Measurements from ENCODE around the gene GYG2. TPM values are rescaled to one million over a fixed set of nuclear protein-coding genes. Genes with fewer than 3 reads are reported as not detected.
"Not testable (repeated sequence)": the region's sequence is repeated elsewhere in the genome, so short reads cannot be mapped to it uniquely, and the experiment has no call there.

The GYG2 gene
- total RNA-seq, 1 experiment from 2014 or later: 0.58 TPM

GRCh38 chrX:2804106-2804843 lies 24.5 kb upstream of the GYG2 start:
- H3K36me3 ChIP-seq (ENCODE audit: low read depth, low read length); H3K27me3 ChIP-seq (ENCODE audit: low read length); H2AFZ ChIP-seq (ENCODE audit: low read length); CTCF ChIA-PET; H3K4me1 ChIP-seq (ENCODE audit: insufficient read depth, low read length); H3K79me2 ChIP-seq (ENCODE audit: low read length); H3K27ac ChIP-seq (ENCODE audit: low read length); intact Hi-C loops (cut with micrococcal nuclease); H3K4me2 ChIP-seq (ENCODE audit: low read length); BruUV-seq (replicated peaks); ATAC-seq; H3K4me3 ChIP-seq (ENCODE audit: low read length); H3K9me3 ChIP-seq (ENCODE audit: low read length); DNase-seq; H3K9ac ChIP-seq (ENCODE audit: low read length); H4K20me1 ChIP-seq (ENCODE audit: low read length); H3K9me2 ChIP-seq (replicated peaks; ENCODE audit: low read length); H3F3A ChIP-seq (ENCODE audit: low read length, unreplicated experiment); POLR2A ChIA-PET (ENCODE audit: unreplicated experiment): not testable (repeated sequence)

GRCh38 chrX:2804858-2805257 lies 23.9 kb upstream of the GYG2 start:
- H3K4me1 ChIP-seq (ENCODE audit: insufficient read depth, low read length); intact Hi-C loops (cut with micrococcal nuclease); BruUV-seq (replicated peaks); ATAC-seq; H3K27ac ChIP-seq (ENCODE audit: low read length); DNase-seq; H3K79me2 ChIP-seq (ENCODE audit: low read length); H3K36me3 ChIP-seq (ENCODE audit: low read depth, low read length); H2AFZ ChIP-seq (ENCODE audit: low read length); H3K27me3 ChIP-seq (ENCODE audit: low read length); CTCF ChIA-PET; H3K9me3 ChIP-seq (ENCODE audit: low read length); POLR2A ChIA-PET (ENCODE audit: unreplicated experiment); H3K9ac ChIP-seq (ENCODE audit: low read length); H3F3A ChIP-seq (ENCODE audit: low read length, unreplicated experiment); H3K4me3 ChIP-seq (ENCODE audit: low read length); H3K4me2 ChIP-seq (ENCODE audit: low read length); H3K9me2 ChIP-seq (replicated peaks; ENCODE audit: low read length); H4K20me1 ChIP-seq (ENCODE audit: low read length): not testable (repeated sequence)

GRCh38 chrX:2811271-2811670 lies 17.5 kb upstream of the GYG2 start:
- H3K4me2 ChIP-seq (ENCODE audit: low read length): no peak overlapping the region
- no peak overlapping the region for H3K27ac ChIP-seq (ENCODE audit: low read length)
- no peaks in the 10 kb centered on the region for H4K20me1 ChIP-seq (ENCODE audit: low read length)
- no peak for ATAC-seq
- BruUV-seq (replicated peaks): no TSS peak
- TF ChIP-seq CTCF (conservative IDR thresholded peaks at IDR 0.05; ENCODE audit: low read depth, low read length): no peak
- no peak for TF ChIP-seq EZH2phosphoT487 (IDR thresholded peaks at IDR 0.05; ENCODE audit: borderline replicate concordance, low read length)
- no peak for TF ChIP-seq EZH2 (IDR thresholded peaks at IDR 0.05; ENCODE audit: low read length, unreplicated experiment)
- CTCF ChIA-PET: no interaction called here
- POLR2A ChIA-PET (ENCODE audit: unreplicated experiment): no interaction called here
- H3F3A ChIP-seq (ENCODE audit: low read length, unreplicated experiment): no peaks in the 10 kb centered on the region
- no peaks in the 10 kb centered on the region for H3K36me3 ChIP-seq (ENCODE audit: low read depth, low read length)
- no peaks in the 10 kb centered on the region for H3K27me3 ChIP-seq (ENCODE audit: low read length)
- no peaks in the 10 kb centered on the region for H3K9me3 ChIP-seq (ENCODE audit: low read length)
- H3K9ac ChIP-seq (ENCODE audit: low read length): no peak overlapping the region
- intact Hi-C loops (cut with micrococcal nuclease): no loop called here
- H3K4me1 ChIP-seq (ENCODE audit: insufficient read depth, low read length): peaks cover 10% of the 10 kb centered on the region; the same call in 1 of the 2 replicates
- H3K79me2 ChIP-seq (ENCODE audit: low read length): no peaks in the 10 kb centered on the region
- no peak overlapping the region for H3K4me3 ChIP-seq (ENCODE audit: low read length)
- H3K9me2 ChIP-seq (replicated peaks; ENCODE audit: low read length): no peaks in the 10 kb centered on the region
- no peak for DNase-seq
- no peak overlapping the region for H2AFZ ChIP-seq (ENCODE audit: low read length)

Data from PC-3 (cell line).